HEK293 (cell line): ENCODE data around the gene PNPLA6.

Source experiments
- PRDM4 ChIP-seq: fragments of 450-650 bp; formaldehyde crosslinking; IDR thresholded peaks from 2 replicates; pipeline ENCODE4 v1.5.1; 2017; ENCODE audit warnings: missing biosample characterization, missing genetic modification characterization
- SALL2 ChIP-seq: fragments of 450-650 bp; formaldehyde crosslinking; IDR thresholded peaks from 2 replicates; pipeline ENCODE4 v1.5.0; 2017; ENCODE audit warnings: missing biosample characterization, mild to moderate bottlenecking, missing genetic modification characterization, borderline replicate concordance
- SCRT2 ChIP-seq: fragments of 450-650 bp; formaldehyde crosslinking; IDR thresholded peaks from 2 replicates; pipeline ENCODE4 v1.5.1; 2016; ENCODE audit warnings: missing biosample characterization, missing genetic modification characterization
- SETDB1 ChIP-seq: IDR thresholded peaks from one replicate; pipeline ENCODE4 v1.6.1; 2017; ENCODE audit warnings: mild to moderate bottlenecking, low read length, moderate library complexity, mixed read lengths; ENCODE audit not compliant: insufficient read length
- TSHZ1 ChIP-seq: fragments of 450-650 bp; formaldehyde crosslinking; IDR thresholded peaks from 2 replicates; pipeline ENCODE4 v1.5.1; 2016; ENCODE audit warnings: missing biosample characterization, missing genetic modification characterization, borderline replicate concordance
- ZBTB21 ChIP-seq: fragments of 450-650 bp; formaldehyde crosslinking; IDR thresholded peaks from 2 replicates; pipeline ENCODE4 v1.5.1; 2017; ENCODE audit warnings: missing biosample characterization, missing genetic modification characterization
- ZNF2 ChIP-seq: fragments of 450-650 bp; formaldehyde crosslinking; IDR thresholded peaks from 2 replicates; pipeline ENCODE4 v1.5.1; 2016; ENCODE audit warnings: missing biosample characterization, missing genetic modification characterization
- ZNF211 ChIP-seq: fragments of 450-650 bp; formaldehyde crosslinking; IDR thresholded peaks from 2 replicates; pipeline ENCODE4 v1.5.1; 2016; ENCODE audit warnings: low read depth, missing biosample characterization, missing genetic modification characterization
- ZNF214 ChIP-seq: fragments of 450-650 bp; formaldehyde crosslinking; IDR thresholded peaks from 2 replicates; pipeline ENCODE4 v1.5.1; 2017; ENCODE audit warnings: missing biosample characterization, mild to moderate bottlenecking, missing genetic modification characterization, borderline replicate concordance
- ZNF302 ChIP-seq: fragments of 450-650 bp; formaldehyde crosslinking; IDR thresholded peaks from 2 replicates; pipeline ENCODE4 v1.5.1; 2016; ENCODE audit warnings: missing biosample characterization, missing genetic modification characterization, low read depth
- ZNF335 ChIP-seq: fragments of 450-650 bp; formaldehyde crosslinking; conservative IDR thresholded peaks from 2 replicates; pipeline ENCODE4 v1.5.1; 2016; ENCODE audit warnings: missing biosample characterization, missing genetic modification characterization
- ZNF341 ChIP-seq: fragments of 450-650 bp; formaldehyde crosslinking; IDR thresholded peaks from 2 replicates; pipeline ENCODE4; 2016; ENCODE audit warnings: low read depth, missing biosample characterization, missing genetic modification characterization
- ZNF354C ChIP-seq: fragments of 450-650 bp; formaldehyde crosslinking; IDR thresholded peaks from 2 replicates; pipeline ENCODE4 v1.5.1; 2016; ENCODE audit warnings: missing biosample characterization, missing genetic modification characterization, low read depth, borderline replicate concordance
- ZNF37A ChIP-seq: fragments of 450-650 bp; IDR thresholded peaks from 2 replicates; pipeline ENCODE4 v1.5.1; 2018; ENCODE audit warnings: missing biosample characterization, missing genetic modification characterization
- ZNF404 ChIP-seq: fragments of 450-650 bp; formaldehyde crosslinking; IDR thresholded peaks from 2 replicates; pipeline ENCODE4 v1.5.1; 2017; ENCODE audit warnings: missing biosample characterization, missing genetic modification characterization
- ZNF596 ChIP-seq: fragments of 450-650 bp; IDR thresholded peaks from 2 replicates; pipeline ENCODE4 v1.5.0; 2018; ENCODE audit warnings: missing biosample characterization, mild to moderate bottlenecking, missing genetic modification characterization, moderate library complexity
- ZNF623 ChIP-seq: fragments of 450-650 bp; formaldehyde crosslinking; IDR thresholded peaks from 2 replicates; pipeline ENCODE4 v1.5.1; 2016; ENCODE audit warnings: missing biosample characterization, missing genetic modification characterization
- ZNF660 ChIP-seq: fragments of 450-650 bp; IDR thresholded peaks from 2 replicates; pipeline ENCODE4 v1.5.1; 2018; ENCODE audit warnings: missing biosample characterization, mild to moderate bottlenecking, missing genetic modification characterization
- ZNF670 ChIP-seq: fragments of 450-650 bp; formaldehyde crosslinking; IDR thresholded peaks from 2 replicates; pipeline ENCODE4 v1.5.1; 2016; ENCODE audit warnings: missing biosample characterization, missing genetic modification characterization, low read depth
- ZSCAN23 ChIP-seq: fragments of 450-650 bp; formaldehyde crosslinking; IDR thresholded peaks from 2 replicates; pipeline ENCODE4 v1.5.1; 2016; ENCODE audit warnings: missing biosample characterization, missing genetic modification characterization
- TF ChIP-seq, protein P1 (sequence below): fragments of 450-650 bp; formaldehyde crosslinking; IDR thresholded peaks from 2 replicates; pipeline ENCODE4 v1.5.1; 2016; ENCODE audit warnings: missing biosample characterization, missing genetic modification characterization
- TF ChIP-seq, protein P2 (sequence below): fragments of 450-650 bp; formaldehyde crosslinking; conservative IDR thresholded peaks from 2 replicates; pipeline ENCODE4 v1.5.1; 2016; ENCODE audit warnings: low read depth, missing biosample characterization, missing genetic modification characterization
- TF ChIP-seq, protein P3 (sequence below): fragments of 450-650 bp; formaldehyde crosslinking; IDR thresholded peaks from 2 replicates; pipeline ENCODE4 v1.5.1; 2016; ENCODE audit warnings: missing biosample characterization, missing genetic modification characterization
- TF ChIP-seq, protein P4 (sequence below): fragments of 450-650 bp; formaldehyde crosslinking; IDR thresholded peaks from 2 replicates; pipeline ENCODE4 v1.5.1; 2016; ENCODE audit warnings: missing biosample characterization, missing genetic modification characterization

The PNPLA6 gene

GRCh38 chr19:7535047-7535997 is at the start of gene PNPLA6 (continued):
- TF ChIP-seq PRDM4 (tag by site-specific recombination) (peak; percentile 61; the same call in 1 of the 2 replicates), ZSCAN23 (tag by site-specific recombination) (no peak), ZNF341 (peak; percentile 30; the same call in 1 of the 2 replicates), ZNF214 (tag by site-specific recombination) (no peak), SALL2 (tag by site-specific recombination) (no peak), ZNF2 (peak; percentile 81; the same call in 1 of the 2 replicates), ZNF335 (tag by site-specific recombination) (peak; percentile 94), ZNF354C (tag by site-specific recombination) (no peak), ZNF623 (0 out of 2 replicates have a peak, but pooled peaks have one; percentile 20), ZNF37A (tag by site-specific recombination) (no peak), SETDB1 (no peak), ZNF670 (tag by site-specific recombination) (no peak), ZNF211 (tag by site-specific recombination) (no peak), ZNF302 (tag by site-specific recombination) (no peak), SCRT2 (tag by site-specific recombination) (no peak), ZNF660 (tag by site-specific recombination) (0 out of 2 replicates have a peak, but pooled peaks have one; percentile 16), ZNF404 (tag by site-specific recombination) (no peak), ZNF596 (tag by site-specific recombination) (no peak), TSHZ1 (tag by site-specific recombination) (no peak), ZBTB21 (tag by site-specific recombination) (peak; percentile 87)
- TF ChIP-seq, protein P1, sequence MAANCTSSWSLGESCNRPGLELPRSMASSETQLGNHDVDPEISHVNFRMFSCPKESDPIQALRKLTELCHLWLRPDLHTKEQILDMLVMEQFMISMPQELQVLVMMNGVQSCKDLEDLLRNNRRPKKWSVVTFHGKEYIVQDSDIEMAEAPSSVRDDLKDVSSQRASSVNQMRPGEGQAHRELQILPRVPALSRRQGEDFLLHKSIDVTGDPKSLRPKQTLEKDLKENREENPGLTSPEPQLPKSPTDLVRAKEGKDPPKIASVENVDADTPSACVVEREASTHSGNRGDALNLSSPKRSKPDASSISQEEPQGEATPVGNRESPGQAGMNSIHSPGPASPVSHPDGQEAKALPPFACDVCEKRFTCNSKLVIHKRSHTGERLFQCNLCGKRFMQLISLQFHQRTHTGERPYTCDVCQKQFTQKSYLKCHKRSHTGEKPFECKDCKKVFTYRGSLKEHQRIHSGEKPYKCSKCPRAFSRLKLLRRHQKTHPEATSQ (tag by site-specific recombination), result peak; percentile 90; the same call in 1 of the 2 replicates
- TF ChIP-seq, protein P2, sequence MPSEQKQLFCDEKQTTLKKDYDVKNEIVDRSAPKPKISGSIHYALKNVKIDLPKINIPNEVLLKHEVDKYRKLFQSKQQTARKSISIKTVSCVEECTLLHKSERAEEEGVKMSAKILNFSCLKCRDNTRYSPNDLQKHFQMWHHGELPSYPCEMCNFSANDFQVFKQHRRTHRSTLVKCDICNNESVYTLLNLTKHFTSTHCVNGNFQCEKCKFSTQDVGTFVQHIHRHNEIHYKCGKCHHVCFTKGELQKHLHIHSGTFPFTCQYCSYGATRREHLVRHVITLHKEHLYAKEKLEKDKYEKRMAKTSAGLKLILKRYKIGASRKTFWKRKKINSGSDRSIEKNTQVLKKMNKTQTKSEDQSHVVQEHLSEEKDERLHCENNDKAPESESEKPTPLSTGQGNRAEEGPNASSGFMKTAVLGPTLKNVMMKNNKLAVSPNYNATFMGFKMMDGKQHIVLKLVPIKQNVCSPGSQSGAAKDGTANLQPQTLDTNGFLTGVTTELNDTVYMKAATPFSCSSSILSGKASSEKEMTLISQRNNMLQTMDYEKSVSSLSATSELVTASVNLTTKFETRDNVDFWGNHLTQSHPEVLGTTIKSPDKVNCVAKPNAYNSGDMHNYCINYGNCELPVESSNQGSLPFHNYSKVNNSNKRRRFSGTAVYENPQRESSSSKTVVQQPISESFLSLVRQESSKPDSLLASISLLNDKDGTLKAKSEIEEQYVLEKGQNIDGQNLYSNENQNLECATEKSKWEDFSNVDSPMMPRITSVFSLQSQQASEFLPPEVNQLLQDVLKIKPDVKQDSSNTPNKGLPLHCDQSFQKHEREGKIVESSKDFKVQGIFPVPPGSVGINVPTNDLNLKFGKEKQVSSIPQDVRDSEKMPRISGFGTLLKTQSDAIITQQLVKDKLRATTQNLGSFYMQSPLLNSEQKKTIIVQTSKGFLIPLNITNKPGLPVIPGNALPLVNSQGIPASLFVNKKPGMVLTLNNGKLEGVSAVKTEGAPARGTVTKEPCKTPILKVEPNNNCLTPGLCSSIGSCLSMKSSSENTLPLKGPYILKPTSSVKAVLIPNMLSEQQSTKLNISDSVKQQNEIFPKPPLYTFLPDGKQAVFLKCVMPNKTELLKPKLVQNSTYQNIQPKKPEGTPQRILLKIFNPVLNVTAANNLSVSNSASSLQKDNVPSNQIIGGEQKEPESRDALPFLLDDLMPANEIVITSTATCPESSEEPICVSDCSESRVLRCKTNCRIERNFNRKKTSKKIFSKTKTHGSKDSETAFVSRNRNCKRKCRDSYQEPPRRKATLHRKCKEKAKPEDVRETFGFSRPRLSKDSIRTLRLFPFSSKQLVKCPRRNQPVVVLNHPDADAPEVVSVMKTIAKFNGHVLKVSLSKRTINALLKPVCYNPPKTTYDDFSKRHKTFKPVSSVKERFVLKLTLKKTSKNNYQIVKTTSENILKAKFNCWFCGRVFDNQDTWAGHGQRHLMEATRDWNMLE (tag by site-specific recombination), result 0 out of 2 replicates have a peak, but pooled peaks have one; percentile 19
- TF ChIP-seq, protein P3, sequence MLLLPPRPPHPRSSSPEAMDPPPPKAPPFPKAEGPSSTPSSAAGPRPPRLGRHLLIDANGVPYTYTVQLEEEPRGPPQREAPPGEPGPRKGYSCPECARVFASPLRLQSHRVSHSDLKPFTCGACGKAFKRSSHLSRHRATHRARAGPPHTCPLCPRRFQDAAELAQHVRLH, result peak; percentile 92
- TF ChIP-seq, protein P4, sequence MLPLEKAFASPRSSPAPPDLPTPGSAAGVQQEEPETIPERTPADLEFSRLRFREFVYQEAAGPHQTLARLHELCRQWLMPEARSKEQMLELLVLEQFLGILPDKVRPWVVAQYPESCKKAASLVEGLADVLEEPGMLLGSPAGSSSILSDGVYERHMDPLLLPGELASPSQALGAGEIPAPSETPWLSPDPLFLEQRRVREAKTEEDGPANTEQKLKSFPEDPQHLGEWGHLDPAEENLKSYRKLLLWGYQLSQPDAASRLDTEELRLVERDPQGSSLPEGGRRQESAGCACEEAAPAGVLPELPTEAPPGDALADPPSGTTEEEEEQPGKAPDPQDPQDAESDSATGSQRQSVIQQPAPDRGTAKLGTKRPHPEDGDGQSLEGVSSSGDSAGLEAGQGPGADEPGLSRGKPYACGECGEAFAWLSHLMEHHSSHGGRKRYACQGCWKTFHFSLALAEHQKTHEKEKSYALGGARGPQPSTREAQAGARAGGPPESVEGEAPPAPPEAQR (tag by site-specific recombination), result 0 out of 2 replicates have a peak, but pooled peaks have one; percentile 68
